GM21723 (cell line): ENCODE measurements around the gene RBMS3.

Experiments
- ATAC-seq: cut with Tn5 transposase; IDR thresholded peaks from one replicate; pipeline ENCODE4 v1.9.1; 2021; ENCODE audit warnings: mild to moderate bottlenecking, moderate library complexity; ENCODE audit not compliant: unreplicated experiment

Gene RBMS3

DNA sequence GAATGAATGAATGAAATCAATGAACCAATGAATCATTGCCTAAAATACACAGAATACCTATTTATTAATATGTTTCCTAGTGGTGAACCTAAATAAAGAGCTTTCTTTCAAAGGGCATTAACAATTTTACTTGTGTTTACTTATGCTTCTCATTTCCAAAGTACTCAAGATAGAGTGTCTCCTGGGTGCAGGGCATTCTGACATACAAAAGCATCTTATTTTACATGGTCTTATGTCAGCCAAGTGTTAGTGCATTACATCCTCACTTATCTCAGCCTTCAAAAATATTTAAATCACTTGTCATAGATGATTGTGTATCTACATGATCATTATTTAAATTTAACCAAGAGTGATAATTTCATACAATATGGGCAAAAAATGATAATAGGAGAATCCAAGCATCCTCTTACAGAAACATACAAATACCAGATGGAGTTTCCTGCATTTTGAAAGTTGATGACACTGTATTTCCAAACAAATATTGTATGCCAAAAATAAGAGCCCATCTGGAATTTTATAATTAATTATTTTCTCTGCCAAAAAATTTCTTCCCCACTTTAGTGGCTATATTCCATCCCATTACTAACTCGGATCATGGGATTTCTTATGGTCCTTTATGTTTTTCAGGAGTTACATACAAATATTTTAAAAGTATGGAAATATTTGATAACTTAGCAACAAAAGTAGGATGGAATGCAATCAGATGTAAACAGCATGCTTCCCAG lies 279.0 kb downstream of the RBMS3 start:
- ATAC-seq, result no peak

DNA sequence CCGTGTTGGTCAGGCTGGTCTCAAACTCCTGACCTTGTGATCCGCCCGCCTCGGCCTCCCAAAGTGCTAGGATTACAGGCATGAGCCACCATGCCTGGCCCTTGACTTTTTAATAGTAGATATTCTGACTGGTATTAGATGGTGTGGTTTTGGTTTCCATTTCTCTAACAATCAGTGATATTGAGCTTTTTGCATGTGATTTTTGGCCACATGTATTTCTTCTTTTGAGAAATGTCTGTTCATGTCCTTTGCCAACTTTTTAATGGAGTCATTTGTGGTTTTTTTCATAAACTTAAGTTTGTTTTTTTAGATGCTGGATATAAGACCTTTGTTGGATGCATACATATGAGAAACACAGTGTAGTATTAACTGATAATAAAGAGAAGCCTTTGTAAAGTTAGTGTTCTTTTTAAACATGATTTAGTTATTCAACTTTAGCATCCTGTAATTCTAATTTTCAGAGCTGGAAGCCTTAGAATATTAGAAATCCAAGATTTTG lies 280.8 kb downstream of the RBMS3 start:
- ATAC-seq, result no peak

DNA sequence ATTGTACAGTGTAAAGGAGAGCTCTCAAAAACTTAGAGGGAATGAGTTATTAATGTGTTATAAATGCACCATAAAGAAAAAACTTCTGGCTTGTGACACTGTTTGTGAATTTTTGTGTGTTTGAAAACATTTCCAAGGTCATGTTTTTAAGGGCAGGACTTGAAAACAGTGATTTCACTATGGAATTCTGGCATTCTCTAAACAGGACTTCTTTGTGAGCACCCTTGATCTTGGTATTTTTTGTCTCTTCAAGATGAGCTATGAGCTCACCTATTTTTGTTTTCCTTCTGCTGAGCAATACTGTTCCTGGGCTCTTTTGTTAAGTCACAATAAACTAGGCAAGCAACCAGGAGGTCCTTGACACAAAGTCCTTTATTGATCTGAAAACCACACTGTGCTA lies 284.4 kb downstream of the RBMS3 start:
- ATAC-seq, result no peak

DNA sequence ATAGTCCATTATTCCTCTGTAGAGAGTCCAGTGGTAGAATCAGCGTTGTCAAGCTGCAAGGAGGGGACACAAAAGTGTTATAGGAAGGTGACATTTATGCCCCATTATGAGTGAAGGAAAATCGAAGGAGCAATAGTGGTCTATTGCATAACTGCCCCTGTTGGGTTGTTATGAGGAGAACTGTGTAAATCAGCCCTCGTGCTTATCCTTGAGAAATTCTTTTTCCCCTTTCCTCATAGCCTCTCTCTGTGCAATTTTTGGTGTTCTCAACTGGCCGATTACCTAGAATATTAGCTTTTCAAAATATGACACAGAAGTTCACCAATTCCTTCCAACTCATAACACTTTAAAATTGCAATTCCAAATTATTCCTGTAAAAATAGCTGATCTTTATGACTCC lies 286.6 kb downstream of the RBMS3 start:
- ATAC-seq, result no peak

DNA sequence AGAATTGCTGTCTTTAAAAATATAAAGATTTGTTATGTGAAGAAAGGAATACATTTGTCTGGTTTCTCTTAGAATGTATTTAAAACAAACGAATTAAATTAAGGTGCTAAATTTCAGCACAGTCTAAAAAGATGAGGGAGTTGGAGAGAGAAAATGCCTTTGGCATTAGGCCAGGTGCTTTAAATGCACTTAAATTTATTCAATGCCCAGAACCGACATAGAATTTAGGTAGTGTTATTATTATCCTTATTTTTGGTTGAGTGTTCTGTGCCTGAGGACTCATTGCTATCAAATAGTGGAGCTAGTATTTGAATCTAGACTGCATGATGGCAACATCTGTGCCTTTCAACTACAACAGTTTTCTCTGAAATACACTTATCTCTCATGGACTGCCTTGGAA lies 287.5 kb downstream of the RBMS3 start:
- no peak for ATAC-seq

DNA sequence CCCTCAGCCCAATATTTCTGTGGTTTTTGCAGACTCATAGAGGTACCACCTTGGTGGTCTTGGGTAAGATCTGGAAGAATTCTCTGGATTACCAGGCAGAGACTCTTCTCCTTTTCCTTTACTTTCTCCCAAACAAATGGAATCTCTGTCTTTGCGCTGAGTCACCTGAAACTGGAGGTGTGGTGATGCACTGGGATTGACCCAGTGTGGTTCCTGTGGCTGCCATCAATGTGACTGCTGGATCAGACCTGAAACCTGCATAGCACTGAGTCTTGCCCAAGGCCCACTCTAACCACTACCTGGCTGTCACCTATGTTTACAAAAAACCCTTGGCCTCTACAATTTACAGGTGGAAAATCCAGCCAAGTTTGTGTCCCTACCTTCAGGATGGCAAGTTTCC lies 295.3 kb downstream of the RBMS3 start:
- ATAC-seq, result no peak

DNA sequence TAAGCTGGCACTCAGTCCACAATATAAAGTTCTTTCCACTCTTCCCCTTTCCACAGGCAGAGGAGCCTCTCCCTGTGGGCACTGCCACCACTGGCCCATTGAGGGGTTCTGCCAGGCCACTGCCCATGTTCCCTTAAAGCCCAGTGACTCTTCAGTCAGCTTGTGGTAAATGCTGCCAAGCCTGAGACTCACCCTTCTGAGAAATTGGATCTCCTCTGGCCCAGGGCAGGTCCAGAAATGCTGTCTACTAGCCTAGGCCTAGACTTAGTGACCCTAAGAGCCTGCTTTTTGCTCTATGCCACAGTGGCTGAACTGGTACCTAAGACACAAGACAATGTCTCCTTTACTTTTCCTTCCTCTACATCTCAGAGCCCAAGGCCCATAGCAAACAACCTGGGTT lies 295.8 kb downstream of the RBMS3 start:
- ATAC-seq, result no peak

DNA sequence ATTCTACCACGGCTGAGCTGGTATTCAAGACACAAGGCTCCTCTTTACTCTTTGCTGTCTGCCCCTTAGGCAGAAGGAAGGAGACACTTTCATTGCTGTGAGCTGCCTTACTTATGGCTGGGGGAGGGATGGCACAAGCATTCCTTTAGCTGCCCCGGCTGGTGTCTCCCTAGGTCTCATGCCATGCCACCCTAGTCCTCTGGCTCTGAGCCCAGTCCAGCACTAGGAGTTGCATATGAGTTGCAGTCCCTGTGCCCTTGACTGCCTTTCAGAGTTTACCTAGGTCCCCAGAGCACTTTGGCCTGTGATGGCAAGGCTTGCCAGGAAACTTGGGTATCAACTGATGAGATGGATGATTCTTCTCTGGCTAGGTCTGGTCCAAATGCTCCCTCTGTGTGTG lies 296.4 kb downstream of the RBMS3 start:
- no peak for ATAC-seq

DNA sequence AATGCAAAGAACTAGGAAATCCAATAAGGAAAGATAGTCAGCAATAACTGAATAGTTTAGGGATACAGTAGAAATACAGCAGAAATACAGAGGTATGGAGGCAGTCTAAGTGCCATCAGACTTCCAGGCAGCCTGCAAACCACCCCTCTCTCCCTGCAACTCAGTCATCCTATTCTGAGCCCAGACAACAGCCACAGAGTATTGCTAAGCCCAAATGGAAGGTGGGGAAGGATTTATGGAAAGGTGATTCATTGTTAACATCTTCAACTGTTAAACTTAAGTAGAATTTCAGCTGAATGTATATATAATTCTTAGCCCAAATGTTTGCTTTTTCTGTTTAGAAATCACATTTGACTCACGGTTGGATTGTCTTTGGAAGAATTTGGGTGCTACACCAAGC lies 300.4 kb downstream of the RBMS3 start:
- ATAC-seq, result no peak

DNA sequence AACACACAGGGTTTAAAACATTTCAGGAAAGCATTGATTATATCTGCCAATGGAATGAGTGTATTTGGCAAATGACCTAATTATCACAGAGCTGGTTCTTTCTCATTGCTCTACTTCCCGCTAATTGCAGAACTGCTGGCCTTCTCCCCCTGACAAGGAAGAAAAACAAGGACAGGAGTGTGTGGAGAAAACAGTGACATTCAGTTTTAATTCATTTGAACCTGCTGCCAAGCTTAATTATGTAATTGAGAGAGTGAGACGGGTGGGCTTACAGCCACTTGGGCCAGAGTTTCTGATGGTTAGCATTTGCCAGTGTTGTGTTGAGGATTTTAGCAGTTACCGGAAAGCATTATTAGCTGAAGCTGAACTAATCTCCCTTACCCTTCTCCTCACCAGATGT lies 301.4 kb downstream of the RBMS3 start:
- ATAC-seq, result no peak

DNA sequence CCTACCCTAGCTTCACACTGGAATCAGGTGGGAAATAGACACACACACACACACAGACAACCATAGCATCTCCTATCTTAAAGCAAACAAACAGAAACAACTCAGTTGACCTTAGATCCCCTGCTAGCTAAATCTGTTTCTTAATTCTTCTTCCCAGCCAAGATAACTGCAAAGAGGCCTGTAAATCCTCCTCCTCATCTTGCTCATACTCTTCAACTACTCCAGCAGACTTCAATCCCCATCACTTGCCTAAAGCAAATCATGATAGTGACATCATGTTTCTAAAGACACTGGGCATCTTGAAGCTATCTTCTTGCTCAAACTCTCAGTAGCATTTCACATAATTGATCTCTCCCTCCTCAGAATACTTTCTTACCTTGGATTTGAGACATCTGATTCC lies 303.0 kb downstream of the RBMS3 start:
- no peak for ATAC-seq

DNA sequence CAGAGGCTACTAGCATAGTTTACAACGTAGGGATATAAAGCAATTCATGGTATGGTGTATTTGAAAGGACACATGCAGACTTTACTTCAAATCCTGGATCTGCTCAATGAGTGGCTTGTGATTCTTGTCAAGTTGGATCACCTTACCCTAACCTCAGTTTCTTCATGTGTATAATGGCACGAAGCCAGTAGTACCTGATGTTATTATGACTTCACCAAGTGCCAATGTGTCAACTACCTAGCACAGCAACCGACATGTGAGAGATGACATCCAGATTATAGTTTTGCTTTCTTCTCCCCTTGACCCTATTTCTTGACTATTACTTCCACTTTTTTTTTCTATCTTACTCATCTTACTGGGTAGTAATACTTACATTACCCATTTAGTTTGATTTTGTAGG lies 304.5 kb downstream of the RBMS3 start:
- ATAC-seq, result no peak

DNA sequence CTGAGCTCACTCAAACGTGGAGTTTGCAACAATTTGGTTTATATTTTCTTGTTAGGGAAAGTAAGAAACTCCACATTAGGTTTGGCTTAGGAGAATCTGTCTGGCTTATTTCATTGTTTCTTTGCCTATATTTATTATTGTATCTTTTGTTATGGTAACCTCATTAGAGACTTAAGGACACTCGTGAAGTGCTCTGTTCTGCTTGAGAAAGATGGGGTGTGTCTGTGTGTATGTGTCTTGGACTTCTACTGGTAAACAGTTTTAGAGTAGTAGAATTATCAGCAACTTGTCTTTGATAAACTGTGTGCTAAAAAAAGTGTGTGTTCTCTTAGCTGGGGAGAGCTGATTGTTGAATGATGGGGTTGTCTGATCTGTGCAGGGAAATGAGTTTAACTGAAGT lies 306.5 kb downstream of the RBMS3 start:
- no peak for ATAC-seq

DNA sequence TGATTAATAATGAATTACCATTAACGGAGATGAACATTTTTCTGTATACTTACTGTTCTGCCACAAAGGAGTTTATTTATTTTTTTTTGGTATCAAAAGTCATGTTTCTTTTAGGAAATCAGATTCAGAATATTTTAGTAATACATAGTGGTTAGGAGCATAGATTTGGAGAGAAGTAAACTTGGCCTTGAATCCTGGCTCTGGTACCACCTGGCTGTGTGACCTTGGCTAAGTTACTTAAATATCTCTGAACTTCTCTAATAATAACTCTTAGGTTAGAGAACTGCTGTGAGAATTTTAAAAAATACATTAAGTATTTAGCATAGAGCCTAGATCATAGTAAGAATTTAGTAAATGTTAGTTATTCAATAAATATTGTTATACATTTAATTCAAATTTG lies 309.1 kb downstream of the RBMS3 start:
- ATAC-seq, result no peak

DNA sequence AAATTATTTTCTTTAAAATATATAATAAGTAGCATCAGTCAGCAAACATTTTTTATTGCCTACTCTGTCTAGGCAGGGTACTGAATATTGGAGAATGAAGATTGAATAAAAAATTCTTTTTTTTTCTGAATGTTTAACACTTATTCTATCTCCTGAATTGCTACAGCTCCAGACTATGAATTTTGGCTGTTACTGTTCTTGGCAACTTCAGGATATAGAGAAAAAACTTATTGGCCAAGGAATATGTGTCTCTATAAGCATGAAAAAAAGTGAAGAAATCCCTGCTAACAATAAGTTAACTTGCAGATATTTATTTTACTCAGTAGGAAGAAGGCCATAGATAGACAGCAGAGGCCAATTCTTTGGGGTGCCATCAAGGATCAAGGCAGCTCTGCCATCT lies 309.6 kb downstream of the RBMS3 start:
- no peak for ATAC-seq

DNA sequence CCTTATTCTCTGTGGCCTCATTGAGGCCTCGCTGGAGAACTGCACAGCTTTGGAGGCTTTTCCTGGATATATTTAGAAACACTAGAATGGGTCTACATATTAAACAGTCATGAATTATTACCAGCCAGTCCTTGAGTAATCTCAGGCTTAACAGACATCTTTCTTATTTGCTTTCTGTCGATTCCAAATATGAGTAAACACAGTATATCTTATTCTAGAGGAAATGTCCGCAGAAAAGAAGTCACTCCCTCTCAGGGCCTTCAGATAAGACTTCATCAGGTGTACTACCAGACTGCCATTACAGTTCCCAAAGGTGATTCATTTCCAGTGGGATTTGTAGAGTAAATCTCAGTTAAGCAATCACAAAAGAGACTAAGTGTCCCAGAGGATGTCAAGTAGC lies 310.7 kb downstream of the RBMS3 start:
- ATAC-seq, result no peak

DNA sequence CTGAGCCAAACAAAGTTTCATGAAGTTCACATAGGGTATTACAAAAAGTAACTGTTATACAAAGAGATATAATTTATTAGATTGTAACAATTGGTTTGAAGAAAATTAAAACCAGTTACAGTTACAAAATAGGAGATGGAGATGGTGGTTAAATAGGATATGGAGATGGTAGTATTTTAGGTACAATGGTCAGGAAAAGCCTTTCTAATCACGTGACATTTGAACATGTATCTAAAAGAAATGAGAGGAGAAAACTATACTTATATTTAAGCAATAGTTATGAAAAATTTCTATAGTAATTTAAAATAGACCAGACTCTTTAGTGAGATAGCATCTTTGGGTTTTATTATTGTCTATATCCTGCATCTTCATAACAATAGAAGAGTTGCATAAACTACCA lies 312.9 kb downstream of the RBMS3 start:
- no peak for ATAC-seq

DNA sequence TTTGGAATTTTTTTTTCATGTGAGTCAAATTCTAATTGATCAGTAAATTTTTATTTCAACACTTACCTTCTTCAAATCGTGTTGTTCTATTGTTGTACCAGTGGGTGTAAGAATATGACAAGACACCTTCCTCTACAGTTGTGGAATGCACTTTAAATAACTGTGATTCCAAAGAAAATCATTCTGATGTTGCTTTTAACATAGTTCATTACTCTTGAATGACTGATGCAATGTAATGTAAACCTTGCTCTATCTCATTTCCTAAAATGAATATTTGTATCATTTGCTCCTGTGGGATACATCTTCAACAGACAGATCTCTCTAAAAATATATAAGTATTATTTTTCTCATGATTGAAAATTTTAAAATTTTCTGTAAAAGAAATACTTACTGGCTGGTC lies 313.4 kb downstream of the RBMS3 start:
- ATAC-seq, result no peak

DNA sequence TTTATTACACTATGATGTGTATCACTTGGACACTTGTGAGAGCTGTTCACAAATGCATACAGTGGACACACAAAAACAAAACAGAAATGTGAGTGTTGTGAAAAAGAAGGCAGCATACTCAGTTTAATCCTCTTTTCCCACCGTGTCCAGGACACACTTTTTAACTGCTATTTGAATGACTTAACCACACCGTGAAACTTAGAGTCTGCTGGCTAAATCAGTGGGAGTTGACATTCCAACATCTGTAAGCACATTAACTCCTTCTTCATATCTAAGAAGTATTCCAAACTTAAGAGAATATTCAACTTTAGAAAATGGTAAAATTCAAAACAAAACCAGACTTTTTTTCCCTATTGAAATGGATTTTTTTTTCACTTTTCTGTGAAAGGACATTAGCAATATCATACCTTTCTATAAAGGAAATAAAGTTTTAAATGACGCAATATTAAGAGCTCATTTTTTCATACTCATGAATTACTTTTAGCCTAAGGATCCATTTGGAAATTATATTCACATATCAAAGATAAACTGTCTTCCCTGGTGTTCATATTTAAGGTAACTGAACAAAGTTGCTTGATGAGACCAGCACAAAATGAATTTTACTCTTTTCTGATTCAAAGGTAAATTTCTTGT lies 316.6 kb downstream of the RBMS3 start:
- no peak for ATAC-seq

DNA sequence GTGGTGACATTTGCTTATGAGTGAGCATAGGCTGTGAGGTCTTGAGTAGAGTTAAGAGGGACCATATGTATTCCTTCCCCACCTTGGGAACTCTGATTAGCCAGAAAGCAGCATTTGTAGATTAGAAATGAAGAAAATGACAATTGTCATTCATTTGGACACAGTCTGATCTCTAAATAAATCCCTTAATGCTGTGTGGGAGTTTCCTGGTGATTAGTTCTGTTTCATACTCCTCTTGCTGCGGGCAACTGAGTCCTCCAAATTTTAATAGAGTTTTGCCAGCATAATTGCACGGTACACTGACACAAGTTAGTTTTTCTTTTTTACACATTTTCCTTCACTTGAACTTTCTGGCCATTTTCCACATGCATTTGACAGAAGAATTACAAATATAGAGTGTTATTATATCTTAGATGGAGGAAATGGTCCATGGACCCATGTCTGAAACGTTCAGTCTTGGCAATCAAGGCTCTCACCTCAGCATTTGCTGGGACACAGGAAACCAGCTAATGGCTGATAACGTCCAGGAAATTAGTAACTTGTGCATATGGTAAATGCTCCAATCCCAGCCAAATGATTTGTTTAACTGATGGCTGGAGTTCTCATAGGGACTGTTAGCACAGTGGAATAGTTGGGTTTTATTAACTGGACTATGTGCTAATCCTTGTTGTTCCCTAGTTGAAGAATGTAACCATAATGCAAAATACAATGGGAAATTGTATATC lies 321.2 kb downstream of the RBMS3 start:
- no peak for ATAC-seq

DNA sequence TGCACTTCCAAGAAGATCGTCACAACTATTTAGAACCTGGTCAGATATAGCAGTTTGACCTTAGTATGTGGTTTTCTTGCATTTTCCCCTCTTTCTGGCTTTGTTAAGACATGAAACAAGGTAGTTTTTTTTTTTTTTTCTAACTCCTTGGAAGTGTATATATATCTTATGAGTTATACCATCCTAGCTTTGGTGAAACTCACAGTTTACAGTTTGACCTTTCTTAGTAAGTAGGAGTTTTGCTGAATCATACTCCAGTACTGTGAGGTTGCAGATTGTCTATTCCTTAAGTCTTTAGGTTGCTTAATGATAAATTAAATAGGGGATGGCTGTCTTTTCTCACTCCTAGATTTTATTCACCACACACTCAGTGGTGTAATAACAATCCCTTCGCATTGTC lies 325.0 kb downstream of the RBMS3 start:
- ATAC-seq, result no peak

DNA sequence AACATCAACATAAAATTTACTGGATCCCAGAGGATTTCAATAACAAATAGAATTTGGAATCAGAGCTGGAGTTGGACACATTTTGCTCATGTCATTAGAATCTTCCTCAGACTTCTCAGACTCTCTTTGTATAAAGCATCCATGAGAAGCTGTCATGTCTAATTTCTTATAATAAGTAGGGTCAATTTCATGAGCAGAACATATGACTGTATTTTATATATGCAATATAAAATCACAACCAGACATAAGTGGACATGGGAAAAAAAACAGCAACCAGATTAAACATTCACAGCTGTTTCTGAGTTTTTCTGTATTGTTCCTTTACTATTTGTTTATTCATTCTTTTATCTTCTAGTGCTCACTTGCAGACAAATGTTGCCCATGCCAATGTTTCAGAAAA lies 325.5 kb downstream of the RBMS3 start:
- no peak for ATAC-seq
